NOMO-1 treated with dmso at 0.1 percent for 144 hours (cell line): ENCODE measurements around the gene ZNF749.
"Not testable (repeated sequence)": the region's sequence is repeated elsewhere in the genome, so short reads cannot be mapped to it uniquely, and the experiment has no call there.

ENCODE experiments used
- DNase-seq: peaks from one replicate; lab custom pipeline; 2025; ENCODE audit not compliant: unreplicated experiment; lab: John Stamatoyannopoulos, UW

The ZNF749 gene

GRCh38 chr19:57465680-57466381 is 30.7 kb downstream of the ZNF749 start:
- peak; percentile 8 for DNase-seq

- DNase-seq, result no peak
These were observed 31.4 kb downstream of the ZNF749 start for GRCh38 chr19:57466489-57466888.

GRCh38 chr19:57473646-57474045 is 38.5 kb downstream of the ZNF749 start:
- no peak for DNase-seq

GRCh38 chr19:57477191-57478008 is 42.3 kb downstream of the ZNF749 start, which contains the start of gene ZNF772:
TSS of gene ZNF772 (minus strand) at chr19:57477566. CDS start at chr19:57477309, 257 bp downstream.
- peak; percentile 94 for DNase-seq

- DNase-seq, result peak; percentile 56
These were observed 52.6 kb downstream of the ZNF749 start, which contains the start of gene ZNF419 for GRCh38 chr19:57487477-57488298. TSS of gene ZNF419 (plus strand) at chr19:57487750. CDS start at chr19:57487951, 201 bp downstream.

GRCh38 chr19:57488299-57488644 is 53.1 kb downstream of the ZNF749 start:
- not testable (repeated sequence) for DNase-seq
